HepG2 (cell line): ENCODE results near the gene PAM16. TPM values are rescaled to one million over a fixed set of nuclear protein-coding genes. Genes with fewer than 3 reads are reported as not detected.

Experiments
- ATAC-seq: fragments of 200-7000 bp; cut with Tn5 transposase; 3 replicates; pipeline ENCODE4 v1.9.1; 2020; ENCODE audit warnings: mild to moderate bottlenecking, moderate library complexity
- BruUV-seq: library from RNA; stranded (reverse); fragments of 400-500 nt; replicated peaks from 2 replicates; lab custom pipeline; 2021; lab: Mats Ljungman, UMichigan
- CTCF ChIA-PET: fragments of 300-600 bp; formaldehyde crosslinking; extraction: SDS; loops from one replicate; lab custom pipeline; 2021; ENCODE audit warnings: low total read pairs, inconsistent platforms, low intra/inter-chr PET ratio; lab: Yijun Ruan, JAX
- POLR2A ChIA-PET: fragments of 350-600 bp; sonication (Branson Sonifier 250); formaldehyde crosslinking; loops from one replicate; lab custom pipeline; 2020; ENCODE audit warnings: antibody characterized with exemption, inconsistent platforms; lab: Yijun Ruan, JAX
- DNase-seq: peaks from one replicate; pipeline ENCODE4 v3.0.0-alpha.2; 2015; ENCODE audit warnings: low spot score
- FAIRE-seq: peaks from 3 replicates; lab custom pipeline; 2011; peaks lifted over from hg19 to GRCh38; lab: Jason Lieb, UNC
- H2AFZ ChIP-seq: one replicate; pipeline ENCODE4 v1.6.1; 2011; ENCODE audit warnings: low read length, inconsistent platforms
- H3K27ac ChIP-seq: fragments of 300-600 bp; 3 replicates; pipeline ENCODE4 v1.8.0; 2011; ENCODE audit warnings: mixed run types, mild to moderate bottlenecking, mixed read lengths, low read length, inconsistent platforms; ENCODE audit not compliant: insufficient read depth; ENCODE audit errors: extremely low read length
- H3K27me3 ChIP-seq, 2 experiments: fragments of 200-600 bp in 1 of 2; 2 replicates in 1 of 2; 3 replicates in 1 of 2; pipeline versions ENCODE4 v1.6.0 to v1.8.0; 2011; ENCODE audit warnings: low read length in 2 of 2, mild to moderate bottlenecking in 2 of 2, moderate library complexity in 2 of 2, inconsistent platforms in 1 of 2; ENCODE audit not compliant: insufficient read depth in 2 of 2, control insufficient read depth in 1 of 2
- H3K36me3 ChIP-seq, 2 experiments: fragments of 200-600 bp in 1 of 2; replicated peaks in 1 of 2; 2 replicates in 1 of 2; 3 replicates in 1 of 2; pipeline versions ENCODE4 v1.5.1 to v1.8.0; 2011; ENCODE audit warnings: low read length in 2 of 2, inconsistent platforms in 1 of 2; ENCODE audit not compliant: insufficient read depth in 2 of 2, control insufficient read depth in 1 of 2
- H3K4me1 ChIP-seq: 2 replicates; pipeline ENCODE4 v1.5.1; 2012; ENCODE audit warnings: low read length, inconsistent platforms; ENCODE audit not compliant: insufficient read depth
- H3K4me2 ChIP-seq: 2 replicates; pipeline ENCODE4 v1.6.0; 2011; ENCODE audit warnings: low read depth, low read length, inconsistent platforms
- H3K4me3 ChIP-seq, 3 experiments: fragments of 200-600 bp in 1 of 3; sonication (generic), shearing (Covaris generic) in 1 of 3; replicated peaks in 1 of 3; 2 replicates each; pipeline ENCODE4 v1.5.1; 2011 to 2016; ENCODE audit warnings: low read length in 3 of 3, inconsistent platforms in 2 of 3, low read depth in 2 of 3, mild to moderate bottlenecking in 2 of 3, control low read depth in 1 of 3, mixed read lengths in 1 of 3; ENCODE audit not compliant: insufficient read depth in 1 of 3
- H3K79me2 ChIP-seq: one replicate; pipeline ENCODE4 v1.6.1; 2011; ENCODE audit warnings: low read length, inconsistent platforms; ENCODE audit not compliant: insufficient read depth
- H3K9ac ChIP-seq: 2 replicates; pipeline ENCODE4 v1.6.0; 2011; ENCODE audit warnings: mild to moderate bottlenecking, low read depth, low read length, inconsistent platforms; ENCODE audit not compliant: insufficient read depth
- H3K9me3 ChIP-seq: 2 replicates; pipeline ENCODE4 v1.5.1; 2012; ENCODE audit warnings: mild to moderate bottlenecking, low read length
- H4K20me1 ChIP-seq: 2 replicates; pipeline ENCODE4 v1.6.0; 2011; ENCODE audit warnings: inconsistent platforms, mild to moderate bottlenecking, low read length, moderate library complexity; ENCODE audit not compliant: insufficient read depth
- AGO2 ChIP-seq: fragments of 200-400 bp; formaldehyde crosslinking; optimal IDR thresholded peaks from 2 replicates; pipeline ENCODE3; 2017; ENCODE audit warnings: mild to moderate bottlenecking, low read depth, low read length, moderate library complexity
- HNRNPL ChIP-seq: fragments of 200-400 bp; formaldehyde crosslinking; IDR thresholded peaks from 2 replicates; pipeline ENCODE4 v1.6.1; 2017; ENCODE audit warnings: mild to moderate bottlenecking, low read depth, low read length
- POLR2A ChIP-seq, 2 experiments: IDR thresholded peaks; 2 replicates each; pipeline ENCODE4 v1.6.1; 2011; ENCODE audit warnings: low read depth in 2 of 2, low read length in 2 of 2, mild to moderate bottlenecking in 1 of 2, moderate library complexity in 1 of 2; ENCODE audit not compliant: insufficient read depth in 1 of 2
- RBFOX2 ChIP-seq: fragments of 200-400 bp; formaldehyde crosslinking; IDR thresholded peaks from 2 replicates; pipeline ENCODE4 v1.6.1; 2017; ENCODE audit warnings: low read depth, mild to moderate bottlenecking, low read length
- RBM22 ChIP-seq: fragments of 200-400 bp; formaldehyde crosslinking; optimal IDR thresholded peaks from 2 replicates; pipeline ENCODE3; 2017; ENCODE audit warnings: mild to moderate bottlenecking, low read length, moderate library complexity
- SRSF9 ChIP-seq: fragments of 200-400 bp; formaldehyde crosslinking; IDR thresholded peaks from 2 replicates; pipeline ENCODE4 v1.6.1; 2018; ENCODE audit warnings: borderline replicate concordance, mild to moderate bottlenecking, low read depth, low read length; ENCODE audit not compliant: insufficient read depth, poor library complexity, severe bottlenecking
- TERF1 ChIP-seq: sonication (generic); formaldehyde crosslinking; IDR thresholded peaks from 2 replicates; pipeline ENCODE4 v1.8.0; 2022; ENCODE audit warnings: mild to moderate bottlenecking, missing genetic modification reagents, moderate library complexity
- ZC3H13 ChIP-seq: sonication (generic); formaldehyde crosslinking; IDR thresholded peaks from 2 replicates; pipeline ENCODE4 v1.8.1; 2023; ENCODE audit warnings: mild to moderate bottlenecking, missing genetic modification reagents, moderate library complexity
- ZNF142 ChIP-seq: sonication (generic); formaldehyde crosslinking; IDR thresholded peaks from 2 replicates; pipeline ENCODE4 v1.4.0; 2020; ENCODE audit warnings: missing genetic modification reagents
- ZNF253 ChIP-seq: sonication (generic); formaldehyde crosslinking; IDR thresholded peaks from 2 replicates; pipeline ENCODE4 v1.8.0; 2022; ENCODE audit warnings: mild to moderate bottlenecking, missing genetic modification reagents, borderline replicate concordance
- ZNF652 ChIP-seq: IDR thresholded peaks from 2 replicates; pipeline ENCODE4 v1.6.1; 2016; ENCODE audit warnings: low read depth, borderline replicate concordance
- WGBS: methylation state at CpG from one replicate; pipeline ENCODE4 v1.1.6; 2017; ENCODE audit warnings: low lambda C conversion rate; 5-methylcytosine and 5-hydroxymethylcytosine counted together
- in situ Hi-C: cut with HindIII; loops from 2 replicates; pipeline ENCODE4 v1.10.0; 2017; ENCODE audit warnings: low pct_unique_long_range_greater_than_20kb; ENCODE audit not compliant: extremely low pct_ligation_motif_present
- intact Hi-C: fragments of 100-400 bp; cut with micrococcal nuclease; formaldehyde crosslinking; loops from one replicate; pipeline ENCODE4 v1.10.0; 2022; ENCODE audit not compliant: unreplicated experiment
- polyA plus RNA-seq, 8 experiments: library from polyadenylated mRNA; depleted of rRNA in 3 of 8; stranded (reverse) in 7 of 8; unstranded in 1 of 8; fragments of >200 nt; fragmentation: Illumina TruSeq in 4 of 8; extraction: Trizol in 4 of 8; gene quantifications; 2 replicates each; pipeline versions ENCODE4 v1.2.1 to v1.2.3, GENCODE V29; 2011 to 2016; ENCODE audit warnings: low read depth in 4 of 8, missing spikeins in 1 of 8, mixed read lengths in 1 of 8; ENCODE audit not compliant: insufficient read depth in 1 of 8
- total RNA-seq, 5 experiments: library from RNA; depleted of rRNA; stranded (reverse); fragments of >200 nt; fragmentation: Illumina TruSeq; extraction: Trizol; gene quantifications; 2 replicates each; pipeline ENCODE4 v1.2.3, GENCODE V29; 2016; ENCODE audit warnings: low read depth in 1 of 5

PAM16 gene
- total and polyA plus RNA-seq, 2 of the 13 experiments (the other 11 are each of a cell fraction or from before 2014, with no cell fraction given), result 51.5 to 51.8 TPM

GRCh38 chr16:4382795-4383357 is 31.8 kb upstream of the PAM16 start:
- TF ChIP-seq TERF1 (CRISPR knock-in tag), result no peak
- TF ChIP-seq AGO2, result peak; percentile 73
- TF ChIP-seq POLR2A (IDR thresholded peaks at IDR 0.05; ENCODE audit: insufficient read depth in 1 of 2, low read depth in 2 of 2, low read length in 2 of 2), result peak in 1 of 2 experiments; percentile 36; a peak in 2 of 4 replicates
- TF ChIP-seq ZNF253 (CRISPR knock-in tag), result no peak
- peak; percentile 27; the same call in 1 of the 2 replicates for TF ChIP-seq RBFOX2
- no peak for TF ChIP-seq SRSF9
- peak; percentile 93 for TF ChIP-seq RBM22
- no peak for TF ChIP-seq ZNF142 (CRISPR knock-in tag)
- TF ChIP-seq ZNF652 (CRISPR knock-in tag), result no peak
- TF ChIP-seq HNRNPL, result peak; percentile 42; the same call in 1 of the 2 replicates
- peak; percentile 74; the same call in 1 of the 2 replicates for TF ChIP-seq ZC3H13 (CRISPR knock-in tag)
- TF ChIP-seq, all 625 proteins: peak for 6
- Histone ChIP-seq H3K79me2 (peaks cover 8% of the 10 kb centered on the region), H4K20me1 (peaks cover 26% of the 10 kb centered on the region), H3K9ac (no peak overlapping the region), H3K36me3 (peaks cover 4 to 16% of the 10 kb centered on the region in 2 experiments), H2AFZ (no peak overlapping the region), H3K4me3 (no peak overlapping the region), H3K9me3 (no peaks in the 10 kb centered on the region), H3K27ac (no peak overlapping the region), H3K27me3 (no peaks in the 10 kb centered on the region), H3K4me1 (peaks cover 28% of the 10 kb centered on the region), H3K4me2 (no peak overlapping the region)
- in situ Hi-C loops (no loop called here), intact Hi-C loops (no loop called here)
- BruUV-seq, result TSS peak; percentile 37
- ATAC-seq, result no peak
- CTCF ChIA-PET, result no interaction called here
- no peak for DNase-seq
- POLR2A ChIA-PET, result interaction anchor here (2.4 kb wide), 1 partner anchor 10 kb away, joined by 9 read pairs; no protein-coding TSS in a partner anchor
- 97% methylated on average over 14 of the region's 21 CpGs for WGBS
- FAIRE-seq, result no peak
